Measurements from ENCODE around the gene CCHCR1.

CCHCR1 gene

GRCh38 chr6:31163922-31164321 lies 6.3 kb upstream of the CCHCR1 start:
- DNase-seq (ENCODE audit: low spot score) (no peak), ATAC-seq (ENCODE audit: low read depth) (no peak; the same call in 2 of the 3 replicates)
- TF ChIP-seq, protein P1, sequence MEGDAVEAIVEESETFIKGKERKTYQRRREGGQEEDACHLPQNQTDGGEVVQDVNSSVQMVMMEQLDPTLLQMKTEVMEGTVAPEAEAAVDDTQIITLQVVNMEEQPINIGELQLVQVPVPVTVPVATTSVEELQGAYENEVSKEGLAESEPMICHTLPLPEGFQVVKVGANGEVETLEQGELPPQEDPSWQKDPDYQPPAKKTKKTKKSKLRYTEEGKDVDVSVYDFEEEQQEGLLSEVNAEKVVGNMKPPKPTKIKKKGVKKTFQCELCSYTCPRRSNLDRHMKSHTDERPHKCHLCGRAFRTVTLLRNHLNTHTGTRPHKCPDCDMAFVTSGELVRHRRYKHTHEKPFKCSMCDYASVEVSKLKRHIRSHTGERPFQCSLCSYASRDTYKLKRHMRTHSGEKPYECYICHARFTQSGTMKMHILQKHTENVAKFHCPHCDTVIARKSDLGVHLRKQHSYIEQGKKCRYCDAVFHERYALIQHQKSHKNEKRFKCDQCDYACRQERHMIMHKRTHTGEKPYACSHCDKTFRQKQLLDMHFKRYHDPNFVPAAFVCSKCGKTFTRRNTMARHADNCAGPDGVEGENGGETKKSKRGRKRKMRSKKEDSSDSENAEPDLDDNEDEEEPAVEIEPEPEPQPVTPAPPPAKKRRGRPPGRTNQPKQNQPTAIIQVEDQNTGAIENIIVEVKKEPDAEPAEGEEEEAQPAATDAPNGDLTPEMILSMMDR (IDR thresholded peaks at IDR 0.05; ENCODE audit: poor library complexity, severe bottlenecking): no peak
- no peaks in the 10 kb centered on the region for H3K9me3 ChIP-seq (ENCODE audit: severe bottlenecking)
- H3K27ac ChIP-seq (ENCODE audit: poor library complexity, severe bottlenecking): no peak overlapping the region
- H3K36me3 ChIP-seq (ENCODE audit: low read depth): peaks cover 32% of the 10 kb centered on the region
- H3K4me3 ChIP-seq (ENCODE audit: severe bottlenecking): no peak overlapping the region
- H3K27me3 ChIP-seq (ENCODE audit: insufficient read depth, poor library complexity, severe bottlenecking): no peaks in the 10 kb centered on the region
- H3K4me1 ChIP-seq (ENCODE audit: insufficient read depth, poor library complexity, severe bottlenecking): no peaks in the 10 kb centered on the region

DNA sequence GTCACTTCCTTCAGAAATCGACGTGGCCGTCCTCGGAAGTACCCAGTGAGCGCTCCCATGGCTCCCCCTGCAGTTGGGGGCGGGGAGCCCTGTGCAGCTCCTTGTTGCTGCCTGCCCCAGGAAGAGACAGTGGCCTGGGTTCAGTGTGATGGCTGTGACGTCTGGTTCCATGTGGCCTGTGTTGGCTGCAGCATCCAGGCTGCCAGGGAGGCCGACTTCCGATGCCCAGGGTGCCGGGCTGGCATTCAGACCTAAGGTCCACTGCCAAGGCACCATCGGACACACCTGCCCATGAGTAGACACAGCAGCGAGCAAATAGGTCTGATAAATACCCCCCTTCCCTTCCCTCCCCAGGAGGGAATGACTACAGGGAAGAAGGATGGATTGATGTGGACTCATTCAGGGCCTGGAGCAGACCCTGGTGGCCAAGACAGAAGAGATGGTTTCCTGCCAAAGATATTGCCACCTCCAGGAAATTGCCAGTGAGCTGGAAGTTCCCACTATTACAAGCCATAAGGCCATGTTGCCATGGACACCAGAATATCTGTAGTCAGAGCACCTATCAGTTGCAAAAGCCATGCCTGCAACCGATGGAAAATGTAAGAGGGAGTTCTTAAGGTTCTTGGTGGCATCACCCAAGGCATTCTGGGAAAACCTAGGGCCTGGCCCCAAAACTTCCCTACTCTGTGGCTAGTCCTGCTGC lies 5.0 kb upstream of the CCHCR1 start:
- Histone ChIP-seq H3K27ac (ENCODE audit: poor library complexity, severe bottlenecking) (no peak overlapping the region), H3K9me3 (ENCODE audit: severe bottlenecking) (no peaks in the 10 kb centered on the region), H3K4me1 (ENCODE audit: insufficient read depth, poor library complexity, severe bottlenecking) (no peaks in the 10 kb centered on the region), H3K27me3 (ENCODE audit: insufficient read depth, poor library complexity, severe bottlenecking) (no peaks in the 10 kb centered on the region), H3K36me3 (ENCODE audit: low read depth) (peaks cover 32% of the 10 kb centered on the region), H3K4me3 (ENCODE audit: severe bottlenecking) (no peak overlapping the region)
- ATAC-seq (ENCODE audit: low read depth): no peak
- no peak for DNase-seq (ENCODE audit: low spot score)
- TF ChIP-seq, protein P1 (IDR thresholded peaks at IDR 0.05; ENCODE audit: poor library complexity, severe bottlenecking): no peak

DNA sequence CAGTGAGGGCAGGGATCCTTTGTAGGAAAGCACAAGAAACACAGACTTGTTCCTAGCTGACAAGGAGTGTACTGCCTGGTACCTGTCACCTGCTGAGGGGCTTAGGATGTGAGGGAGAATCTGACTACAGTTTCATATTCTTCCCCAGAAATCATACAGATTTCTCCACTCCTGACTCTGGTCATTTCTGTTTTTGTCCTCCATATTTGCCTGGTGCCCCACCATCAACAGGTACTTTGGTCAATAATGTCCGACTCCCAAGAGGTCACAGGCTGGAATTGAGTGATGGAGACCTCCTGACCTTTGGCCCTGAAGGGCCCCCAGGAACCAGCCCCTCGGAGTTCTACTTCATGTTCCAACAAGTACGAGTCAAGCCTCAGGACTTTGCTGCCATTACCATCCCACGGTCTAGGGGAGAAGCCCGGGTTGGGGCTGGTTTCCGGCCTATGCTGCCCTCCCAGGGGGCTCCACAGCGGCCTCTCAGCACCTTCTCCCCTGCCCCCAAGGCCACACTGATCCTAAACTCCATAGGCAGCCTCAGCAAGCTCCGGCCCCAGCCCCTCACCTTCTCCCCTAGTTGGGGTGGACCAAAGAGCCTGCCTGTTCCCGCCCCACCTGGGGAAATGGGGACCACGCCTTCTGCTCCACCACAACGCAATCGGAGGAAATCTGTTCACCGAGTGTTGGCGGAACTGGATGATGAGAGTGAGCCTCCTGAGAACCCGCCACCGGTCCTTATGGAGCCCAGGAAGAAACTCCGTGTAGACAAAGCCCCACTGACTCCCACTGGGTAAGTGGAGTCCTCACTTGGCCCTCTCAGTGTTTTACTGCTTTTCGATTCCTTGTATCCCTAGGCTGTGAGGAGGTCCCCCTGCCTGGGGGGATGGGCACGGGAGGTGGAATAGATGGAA lies 3.9 kb upstream of the CCHCR1 start:
- H3K27me3 ChIP-seq (ENCODE audit: insufficient read depth, poor library complexity, severe bottlenecking): no peaks in the 10 kb centered on the region
- H3K27ac ChIP-seq (ENCODE audit: poor library complexity, severe bottlenecking): no peak overlapping the region
- no peak for DNase-seq (ENCODE audit: low spot score)
- ATAC-seq (ENCODE audit: low read depth): no peak
- H3K36me3 ChIP-seq (ENCODE audit: low read depth): peaks cover 33% of the 10 kb centered on the region
- TF ChIP-seq, protein P1 (IDR thresholded peaks at IDR 0.05; ENCODE audit: poor library complexity, severe bottlenecking): no peak
- no peaks in the 10 kb centered on the region for H3K9me3 ChIP-seq (ENCODE audit: severe bottlenecking)
- no peak overlapping the region for H3K4me3 ChIP-seq (ENCODE audit: severe bottlenecking)
- peaks cover 3% of the 10 kb centered on the region for H3K4me1 ChIP-seq (ENCODE audit: insufficient read depth, poor library complexity, severe bottlenecking)

DNA sequence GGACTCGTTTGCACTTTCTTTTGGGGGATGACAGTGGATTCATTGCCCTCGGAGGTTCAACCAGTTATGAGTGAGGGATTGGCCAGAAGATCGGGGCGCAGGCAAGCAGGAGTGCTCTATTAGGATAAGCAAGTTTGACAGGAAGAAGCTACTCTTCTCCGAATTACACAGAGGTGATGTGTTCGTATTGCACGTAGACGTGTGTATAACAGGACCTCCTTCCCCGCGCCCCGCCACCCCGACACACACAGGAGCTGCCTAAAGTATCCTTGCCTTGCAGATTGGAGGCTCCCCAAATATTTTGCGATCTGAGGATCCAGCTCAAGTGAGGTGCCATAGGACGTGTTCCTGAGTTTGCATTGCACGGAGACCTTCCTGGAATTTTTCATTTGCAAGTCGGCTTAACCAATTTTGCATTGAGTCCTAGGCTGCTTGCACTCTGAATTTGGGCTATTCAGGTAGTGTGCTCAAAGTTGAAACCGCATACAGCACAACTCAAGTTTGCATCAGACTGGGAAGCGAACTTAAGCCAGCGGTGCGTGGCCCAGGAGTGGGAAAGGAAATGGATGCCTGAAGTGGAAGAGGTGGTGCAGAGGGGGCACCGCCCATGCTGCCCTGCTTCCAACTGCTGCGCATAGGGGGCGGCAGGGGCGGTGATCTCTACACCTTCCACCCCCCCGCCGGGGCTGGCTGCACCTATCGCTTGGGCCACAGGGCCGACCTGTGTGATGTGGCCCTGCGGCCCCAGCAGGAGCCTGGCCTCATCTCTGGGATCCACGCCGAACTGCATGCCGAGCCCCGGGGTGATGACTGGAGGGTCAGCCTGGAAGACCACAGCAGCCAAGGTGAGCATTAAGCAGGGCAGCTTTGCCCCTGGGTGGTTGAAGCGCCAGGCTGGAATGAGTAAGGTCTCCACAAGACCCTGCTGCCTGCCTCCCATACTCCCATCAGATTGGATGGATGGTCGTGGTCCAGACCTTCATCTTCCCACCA lies 1.6 kb upstream of the CCHCR1 start:
- Histone ChIP-seq H3K27me3 (ENCODE audit: insufficient read depth, poor library complexity, severe bottlenecking) (no peaks in the 10 kb centered on the region), H3K27ac (ENCODE audit: poor library complexity, severe bottlenecking) (peak overlapping the region; percentile 62), H3K9me3 (ENCODE audit: severe bottlenecking) (no peaks in the 10 kb centered on the region), H3K4me3 (ENCODE audit: severe bottlenecking) (peak overlapping the region; percentile 52), H3K36me3 (ENCODE audit: low read depth) (peaks cover 50% of the 10 kb centered on the region), H3K4me1 (ENCODE audit: insufficient read depth, poor library complexity, severe bottlenecking) (peaks cover 3% of the 10 kb centered on the region)
- ATAC-seq (ENCODE audit: low read depth) (peak; percentile 38), DNase-seq (ENCODE audit: low spot score) (no peak)
- TF ChIP-seq, protein P1 (IDR thresholded peaks at IDR 0.05; ENCODE audit: poor library complexity, severe bottlenecking): no peak

All from RWPE2 (cell line).